GM21515 (cell line): ENCODE data around the gene GADD45GIP1.

Experiments
- ATAC-seq: cut with Tn5 transposase; IDR thresholded peaks from one replicate; pipeline ENCODE4 v1.9.1; 2021; ENCODE audit not compliant: unreplicated experiment

The GADD45GIP1 gene

DNA sequence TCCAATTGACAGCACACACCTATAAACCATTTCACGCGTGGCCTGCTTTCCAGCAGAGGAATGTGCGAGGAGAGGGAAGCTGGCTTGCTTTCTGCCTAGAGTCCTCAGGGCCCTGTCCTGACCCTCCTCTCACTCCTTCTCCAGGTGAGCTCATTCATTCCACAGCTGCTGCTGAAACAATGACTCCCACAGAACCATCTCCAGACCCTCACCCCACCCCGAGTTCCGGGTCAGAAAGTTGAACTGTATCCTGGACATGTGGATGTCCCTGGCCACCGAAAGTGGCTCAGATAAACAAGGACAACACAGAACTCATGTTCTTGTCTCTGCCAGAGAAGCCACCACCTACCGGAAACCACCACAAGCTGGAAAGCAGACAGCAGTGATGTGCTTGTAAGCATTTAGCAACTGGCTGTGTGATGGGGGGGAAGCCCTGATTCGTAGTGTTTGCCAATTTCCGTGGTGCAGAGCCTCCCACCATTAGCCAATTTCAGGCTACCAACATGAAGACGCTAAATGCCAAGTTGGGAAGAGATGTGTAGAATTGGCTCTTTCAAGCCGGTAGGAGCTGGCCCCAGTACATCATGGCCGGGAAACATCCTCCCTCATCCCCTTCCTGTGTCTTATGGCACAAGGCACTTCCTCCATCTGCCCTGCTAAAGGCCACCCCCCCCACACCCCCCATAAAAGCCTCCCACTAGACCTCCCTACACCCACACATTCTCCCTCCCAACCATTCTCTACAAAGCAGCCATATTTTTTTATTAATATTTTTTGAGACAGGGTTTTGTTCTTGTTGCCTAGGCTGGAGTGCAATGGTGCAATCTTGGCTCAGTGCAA, 43.0 kb downstream of the GADD45GIP1 start:
- ATAC-seq, result no peak

DNA sequence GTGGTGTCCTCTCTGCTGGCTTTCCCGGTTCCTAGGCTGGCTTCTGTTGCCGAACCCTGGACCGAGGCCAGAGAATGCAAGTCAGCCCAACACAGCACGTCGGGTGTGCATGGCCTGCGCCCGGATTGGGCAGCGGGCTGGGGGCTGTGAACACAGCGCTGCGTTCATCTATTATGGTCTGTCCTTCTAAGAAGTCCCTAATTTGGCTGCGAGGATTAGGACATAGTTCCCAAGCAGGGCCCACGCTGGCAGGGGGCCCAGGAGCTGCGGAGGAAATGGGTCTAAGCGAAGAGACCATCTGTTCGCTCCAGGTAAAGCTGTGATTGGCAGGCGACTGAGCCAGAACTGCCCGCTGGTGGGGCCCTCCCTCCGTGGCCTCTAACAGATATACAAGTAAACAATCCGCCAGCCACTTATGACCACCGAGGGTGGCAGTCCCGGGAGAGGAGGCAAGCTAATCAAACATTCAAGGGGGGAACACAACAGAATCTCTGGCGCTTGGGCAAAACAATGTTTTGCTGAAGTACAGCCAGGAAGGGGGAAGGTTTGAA, 43.9 kb downstream of the GADD45GIP1 start:
- no peak for ATAC-seq

DNA sequence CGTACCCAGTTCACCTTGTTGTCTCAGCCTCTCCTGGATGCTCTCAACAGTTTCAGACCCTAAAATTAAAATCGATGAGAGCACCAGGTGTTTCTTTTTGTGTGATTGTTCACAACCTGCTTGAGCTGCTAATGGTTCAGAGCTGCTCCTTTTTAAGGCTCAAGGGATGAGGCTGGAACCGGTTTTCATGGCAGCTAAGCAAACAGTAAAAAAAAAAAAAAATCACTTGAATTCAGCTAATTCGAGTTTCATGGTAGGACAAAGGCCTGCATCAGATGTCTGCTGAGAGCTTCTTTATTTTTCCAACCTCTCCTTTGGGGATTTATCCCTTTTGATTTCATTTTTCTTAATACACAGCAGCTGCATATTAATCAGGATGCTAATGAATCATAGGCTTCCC, 44.5 kb downstream of the GADD45GIP1 start:
- no peak for ATAC-seq

DNA sequence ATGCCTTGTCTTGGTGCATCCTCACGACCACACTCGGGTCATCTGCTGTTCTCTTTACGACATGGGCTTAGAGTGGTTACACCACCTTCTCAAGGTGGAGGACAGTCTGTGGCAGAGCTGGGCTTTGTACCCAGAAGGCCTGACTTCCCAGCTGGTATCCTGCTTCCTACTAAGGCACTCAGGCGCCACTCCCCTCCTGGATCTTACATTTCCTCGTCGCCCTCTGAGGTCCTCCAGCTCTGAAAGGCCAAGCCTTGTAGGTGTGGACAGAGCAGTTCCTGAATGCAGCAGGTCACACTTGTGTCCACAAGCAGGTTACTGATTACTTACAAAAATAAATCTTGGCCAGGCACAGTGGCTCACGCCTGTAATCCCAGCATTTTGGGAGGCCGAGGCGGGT, 49.9 kb downstream of the GADD45GIP1 start:
- no peak for ATAC-seq
